ENCODE measurements around the gene IL2RG.

The IL2RG gene

DNA sequence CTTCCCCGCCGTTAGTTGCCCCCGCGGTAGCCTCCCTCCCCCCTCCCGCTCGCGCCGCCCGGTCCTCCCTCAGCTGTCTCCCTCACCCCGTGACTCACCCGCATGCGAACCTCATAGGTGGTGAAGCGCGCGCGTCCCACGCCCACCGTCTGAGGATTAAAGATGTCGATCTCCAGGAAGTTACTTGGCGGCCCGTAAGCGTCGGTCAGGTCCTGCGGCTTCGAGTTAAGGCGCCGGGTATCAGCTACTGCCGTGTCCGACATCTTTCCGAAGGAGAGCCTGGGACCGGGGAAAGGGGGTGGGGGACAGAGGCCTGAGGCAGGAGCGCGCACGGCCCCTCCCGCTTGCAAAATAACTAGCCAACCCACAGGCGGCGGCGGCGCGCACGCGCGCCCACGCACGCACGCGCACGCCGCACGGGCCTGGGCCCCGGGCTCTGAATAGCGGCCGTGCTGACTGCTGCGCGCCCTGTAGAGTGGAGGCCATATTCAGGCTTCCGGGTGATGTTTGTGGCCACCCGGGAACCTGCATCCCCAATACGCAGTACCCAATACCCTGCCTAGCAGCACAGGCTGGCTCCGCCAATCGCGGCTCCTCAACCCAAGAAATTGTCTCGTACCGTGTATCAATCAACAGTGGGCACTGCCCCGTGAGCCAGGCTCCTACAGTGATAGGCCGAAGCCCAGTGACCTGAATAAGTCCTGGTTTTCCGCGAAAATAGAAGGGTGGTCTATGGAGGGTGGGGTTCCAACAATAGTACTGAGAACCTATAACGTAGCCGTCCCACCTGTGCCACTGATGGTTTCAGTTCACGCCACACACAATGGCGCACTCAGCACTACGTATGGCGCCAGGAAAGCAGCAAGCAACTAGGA is 43.1 kb downstream of the IL2RG start, which contains the start of gene SNX12:
Gene SNX12 (minus strand): TSS at position 291 of the 875 bp plus-strand sequence. CDS start 28 bp downstream, at position 263.
- peak; percentile 94 for DNase-seq

GRCh38 chrX:71067712-71068043 is 43.7 kb downstream of the IL2RG start:
- peak; percentile 35 for DNase-seq

- no peak for DNase-seq
These were observed 44.3 kb downstream of the IL2RG start for GRCh38 chrX:71067089-71067488.

DNA sequence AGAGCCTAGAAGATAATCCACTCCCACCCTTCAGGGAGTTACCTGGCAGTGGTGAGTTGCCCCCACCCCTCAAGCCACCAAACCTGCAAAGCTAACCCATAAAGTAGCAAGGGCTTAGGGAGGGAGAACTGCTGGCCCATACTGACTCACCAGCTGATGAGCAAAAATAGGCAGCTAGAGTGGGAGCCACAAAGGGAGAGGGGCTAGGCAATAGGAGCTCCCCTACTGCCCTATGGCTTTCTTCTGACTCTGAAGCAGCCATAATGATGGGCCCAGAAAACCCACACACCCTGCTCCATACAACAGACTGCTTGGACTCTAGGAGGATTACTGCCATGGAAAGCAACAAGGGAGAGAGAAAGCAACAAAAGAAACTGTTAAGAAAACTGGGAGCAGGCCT is 51.2 kb downstream of the IL2RG start:
- no peak for DNase-seq

DNA sequence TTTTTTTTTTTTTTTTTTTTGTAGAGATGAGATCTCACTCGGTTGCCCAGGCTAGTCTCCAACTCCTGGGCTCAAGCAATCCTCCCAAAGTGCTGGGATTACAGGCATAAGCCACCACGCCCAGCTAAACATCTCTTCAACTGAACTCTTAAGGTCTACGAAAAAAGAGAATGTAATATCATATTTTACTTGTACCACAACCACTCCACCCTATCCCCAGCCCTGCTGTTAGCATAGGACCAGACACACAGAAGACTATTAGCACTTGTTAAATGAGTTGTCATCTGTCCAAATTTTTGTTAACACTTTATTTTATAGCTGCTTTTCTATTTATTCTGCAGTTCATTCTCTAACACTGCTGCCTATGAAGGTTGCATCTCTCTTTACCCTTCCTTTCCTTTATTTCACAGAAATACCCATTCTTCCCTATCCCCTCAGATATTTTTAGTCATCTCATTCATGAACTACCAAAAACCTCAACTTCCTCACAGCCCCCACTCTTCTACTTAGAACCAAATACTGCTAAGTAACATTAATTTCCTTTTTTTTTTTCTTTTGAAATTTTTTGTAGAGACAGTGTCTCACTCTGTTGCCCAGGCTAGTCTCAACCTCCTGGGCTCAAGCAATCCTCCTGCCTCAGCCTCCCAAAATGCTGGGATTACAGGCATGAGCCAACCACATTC is 53.4 kb downstream of the IL2RG start:
- DNase-seq, result no peak
